Stimulated activated CD8-positive, alpha-beta memory T cell treated with anti-CD3 and anti-CD28 coated beads, Interleukin-12 subunit alpha, Interleukin-12 subunit beta, amount 100 ng/mL, for 24 hours (primary cell): Measurements from ENCODE around the gene MS4A4E.
"Not testable (repeated sequence)": the region's sequence is repeated elsewhere in the genome, so short reads cannot be mapped to it uniquely, and the experiment has no call there.

ENCODE experiments used
- DNase-seq: peaks from one replicate; pipeline ENCODE4 v3.0.0-alpha.2; 2020; ENCODE audit errors: extremely low read depth

Gene MS4A4E

DNA sequence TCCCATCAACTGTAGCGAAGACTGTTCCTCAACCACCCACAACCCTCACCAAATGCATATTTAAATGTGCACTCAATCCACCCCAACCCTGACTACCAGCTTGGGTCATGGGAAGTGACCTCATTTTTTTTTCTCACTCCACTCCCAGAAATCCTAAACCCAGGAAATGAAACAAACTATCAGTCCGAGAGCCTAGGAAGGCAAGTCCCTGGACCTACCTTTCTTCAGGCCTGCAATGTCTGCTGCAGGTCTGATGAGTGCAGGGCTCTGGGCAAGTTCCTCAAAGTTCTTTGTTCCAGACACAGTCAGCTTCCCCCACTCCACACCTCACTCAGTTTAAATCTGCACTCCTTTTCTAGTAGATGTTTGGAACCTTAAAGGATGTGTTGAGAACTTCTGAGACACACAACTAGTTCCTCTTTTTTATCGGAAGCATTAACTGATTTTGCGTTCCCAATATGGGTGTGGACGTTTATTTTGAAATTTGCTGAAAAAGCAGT, at the start of gene MS4A4E:
Gene MS4A4E (minus strand): TSS at position 398 of the 500 bp plus-strand sequence. CDS start 13,082 bp downstream, outside the sequence.
- no peak for DNase-seq

DNA sequence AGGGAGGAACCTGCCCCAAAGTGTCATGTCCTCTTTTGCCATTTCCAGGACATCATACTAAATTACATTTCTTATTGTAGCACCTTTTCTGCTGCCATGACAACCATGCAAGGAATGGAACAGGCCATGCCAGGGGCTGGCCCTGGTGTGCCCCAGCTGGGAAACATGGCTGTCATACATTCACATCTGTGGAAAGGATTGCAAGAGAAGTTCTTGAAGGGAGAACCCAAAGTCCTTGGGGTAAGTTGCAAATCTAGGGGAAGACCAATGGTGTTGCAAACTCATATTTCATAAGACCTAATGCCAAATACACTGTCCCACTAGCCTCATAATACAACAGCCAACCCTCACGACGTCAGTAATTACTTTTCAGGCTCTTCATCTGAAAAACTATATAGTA, 49.2 kb upstream of the MS4A4E start:
- DNase-seq = no peak

DNA sequence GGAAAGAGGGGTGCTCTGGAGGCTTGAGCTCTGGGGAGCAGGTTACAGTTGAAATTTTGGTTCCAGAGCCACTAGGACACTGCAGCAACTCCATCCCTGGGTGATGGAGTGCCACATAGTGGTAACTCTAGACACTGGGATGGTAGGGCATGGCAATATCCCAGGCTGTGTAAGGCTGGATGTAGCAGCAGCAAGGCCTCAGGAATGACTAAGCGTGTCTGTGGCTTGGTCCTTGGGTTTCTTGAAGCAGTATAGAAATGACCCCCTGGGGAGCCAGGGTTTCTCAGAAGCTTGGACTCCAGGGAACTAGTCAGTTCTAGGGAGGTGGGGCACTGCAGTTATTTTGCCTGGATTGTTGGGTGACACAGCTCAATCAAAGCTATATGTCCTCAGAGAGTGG, 45.6 kb upstream of the MS4A4E start:
- DNase-seq = no peak

DNA sequence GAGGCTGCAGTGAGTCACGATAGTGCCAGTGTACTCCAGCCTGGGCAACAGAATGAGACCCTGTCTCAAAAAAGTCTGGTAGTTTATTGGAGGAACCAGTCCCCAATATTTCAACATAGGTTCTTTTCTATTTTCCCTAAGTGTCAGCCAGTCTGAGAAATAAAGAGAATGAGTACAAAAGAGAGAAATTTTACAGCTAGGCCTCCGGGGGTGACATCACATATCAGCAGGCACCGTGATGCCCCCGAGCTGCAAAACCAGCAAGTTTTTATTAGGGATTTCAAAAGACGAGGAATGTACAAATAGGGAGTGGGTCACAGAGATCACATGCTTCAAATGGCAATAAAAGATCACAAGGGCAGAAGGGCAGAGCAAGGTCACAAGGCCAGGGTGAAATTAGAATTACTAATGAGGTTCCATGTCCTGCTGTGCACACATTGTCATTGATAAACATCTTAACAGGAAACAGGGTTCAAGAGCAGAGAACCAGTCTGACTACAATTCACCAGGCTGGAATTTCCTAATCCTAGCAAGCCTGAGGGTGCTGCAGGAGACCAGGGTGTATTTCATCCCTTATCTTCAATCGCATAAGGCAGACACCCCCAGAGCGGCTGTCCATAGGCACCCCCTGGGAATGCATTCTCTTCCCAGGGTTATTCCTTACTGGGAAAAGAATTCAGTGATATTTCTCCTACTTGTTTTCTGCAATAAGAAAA, 42.6 kb upstream of the MS4A4E start:
- not testable (repeated sequence) for DNase-seq

DNA sequence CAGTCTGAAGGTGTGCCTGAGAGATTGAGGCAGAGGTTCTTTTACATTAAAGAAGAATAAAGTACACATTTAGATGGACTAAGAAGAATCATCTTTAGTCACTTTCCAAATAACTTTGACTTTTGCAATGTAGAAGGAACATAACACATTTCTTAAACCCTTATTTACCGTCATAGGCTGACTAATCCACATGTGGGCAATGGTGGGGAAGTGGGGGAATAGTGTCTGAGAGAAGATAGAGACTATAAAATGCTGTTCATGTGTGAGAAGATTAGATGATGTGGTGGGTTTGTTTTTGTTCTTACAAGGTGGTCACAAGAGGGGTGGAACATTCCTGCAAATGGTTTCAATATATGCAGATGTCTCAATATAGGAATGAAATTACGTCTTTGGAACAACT, 39.3 kb upstream of the MS4A4E start:
- DNase-seq = no peak

DNA sequence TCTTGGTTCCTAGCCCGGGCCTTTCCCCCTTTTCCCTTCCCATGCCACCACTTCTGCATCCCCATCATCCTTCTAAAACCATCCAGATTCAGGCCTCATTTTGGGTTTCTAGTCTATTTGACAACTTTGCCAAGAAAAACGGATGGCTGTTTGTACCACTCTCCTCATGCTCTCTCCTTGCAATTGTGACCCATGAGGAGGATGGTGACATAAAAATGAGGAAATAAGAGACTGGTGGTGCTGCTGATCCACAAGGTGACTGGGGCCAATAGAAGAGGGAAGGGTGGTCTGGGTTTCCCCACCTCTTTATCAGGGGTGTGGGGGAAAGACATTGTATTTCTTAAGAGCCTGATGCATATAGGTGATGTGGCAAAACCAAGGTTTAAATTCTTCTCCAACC, 38.5 kb upstream of the MS4A4E start:
- no peak for DNase-seq

DNA sequence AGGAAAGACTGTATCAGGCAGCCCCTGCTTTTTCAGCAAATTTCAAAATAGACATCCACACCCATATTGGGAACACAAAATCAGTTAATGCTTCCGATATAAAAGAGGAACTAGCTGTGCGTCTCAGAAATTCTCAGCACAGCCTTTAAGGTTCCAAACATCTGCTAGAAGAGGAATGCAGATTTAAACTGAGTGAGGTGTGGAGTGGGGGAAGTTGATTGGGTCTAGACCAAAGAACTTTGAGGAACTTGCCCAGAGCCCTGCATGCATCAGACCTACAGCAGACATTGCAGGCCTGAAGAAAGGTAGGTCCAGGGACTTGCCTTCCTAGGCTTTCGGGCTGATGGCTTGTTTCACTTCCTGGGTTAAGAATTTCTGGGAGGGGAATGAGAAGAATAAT, 37.5 kb upstream of the MS4A4E start, which contains the start of gene MS4A4A:
Gene MS4A4A (plus strand): TSS at position 255 of the 400 bp plus-strand sequence. CDS start 10 bp downstream, at position 265.
- no peak for DNase-seq

DNA sequence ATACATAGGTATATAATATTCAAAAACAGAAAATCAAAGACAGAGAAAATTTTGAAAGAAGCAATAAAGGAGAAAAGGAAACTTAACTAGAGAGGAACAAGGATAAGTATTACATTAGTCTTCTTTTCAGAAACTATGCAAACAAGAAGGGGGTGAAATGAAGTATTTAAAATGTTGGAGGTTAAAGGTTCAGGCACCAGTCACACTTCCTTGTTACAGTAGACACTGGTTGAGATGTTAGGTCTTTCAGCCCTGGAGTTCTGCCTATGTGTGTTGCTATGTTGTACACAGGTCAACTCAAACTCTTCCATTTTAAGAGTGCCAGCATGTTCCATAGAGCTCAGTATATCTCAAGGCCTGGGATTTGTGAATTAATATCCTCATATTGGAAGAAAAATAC, 31.5 kb upstream of the MS4A4E start:
- DNase-seq = no peak

DNA sequence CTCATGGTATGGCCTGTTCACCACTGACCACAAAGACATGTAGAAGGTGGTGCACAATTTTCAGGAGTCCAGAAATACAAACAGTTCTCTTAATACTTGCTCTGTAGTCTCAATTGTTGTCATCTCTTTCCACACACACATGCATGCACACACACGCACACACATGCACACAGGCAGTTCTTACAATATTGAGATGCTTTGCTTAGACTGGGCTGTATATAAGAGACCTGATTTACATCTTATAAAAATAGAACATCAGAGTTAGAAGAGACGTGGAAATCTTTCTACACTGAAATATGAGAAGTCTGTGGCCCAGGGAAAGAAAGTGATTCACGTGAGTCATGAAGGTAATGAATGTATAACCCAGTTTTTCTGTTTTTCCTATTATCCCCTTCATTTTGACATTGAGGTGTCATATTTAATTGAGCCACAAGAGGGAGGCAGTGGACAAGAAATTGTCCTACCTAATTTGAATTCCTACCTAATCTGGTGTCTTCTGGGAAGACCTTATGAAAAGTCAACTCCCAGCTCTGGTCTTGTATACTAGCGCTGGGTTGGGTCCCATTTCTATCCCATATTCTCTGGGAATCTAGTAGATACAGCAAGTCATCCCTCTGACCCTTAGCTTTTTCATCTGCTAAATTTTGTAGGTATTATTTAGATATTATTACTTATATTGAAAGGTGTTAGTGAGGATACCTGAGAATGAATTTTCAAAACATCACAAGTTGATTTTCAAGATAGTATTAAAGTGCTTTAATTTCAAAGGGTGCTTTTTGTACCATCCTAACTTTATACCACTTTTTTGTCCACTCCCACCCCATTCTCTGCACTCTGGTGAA, 22.7 kb upstream of the MS4A4E start:
- no peak for DNase-seq

DNA sequence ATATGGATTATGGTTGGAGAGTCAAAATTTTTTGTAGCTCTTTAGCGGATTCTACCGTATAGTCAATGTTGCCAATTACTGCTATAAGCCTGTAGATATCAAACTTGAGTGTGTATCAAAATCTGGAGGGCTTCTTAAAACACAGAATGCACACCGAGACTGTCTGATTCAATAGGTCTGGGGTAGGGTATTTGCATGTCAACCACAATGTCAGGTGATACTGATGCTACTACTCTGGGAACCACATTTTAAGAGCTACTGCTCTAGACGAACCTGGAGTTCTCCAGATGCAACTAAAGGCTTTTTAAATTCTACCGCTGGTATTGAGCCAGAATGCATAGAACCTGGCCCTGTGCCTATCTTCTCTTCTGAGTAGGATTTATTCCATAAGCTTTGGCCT, 21.7 kb upstream of the MS4A4E start:
- no peak for DNase-seq

DNA sequence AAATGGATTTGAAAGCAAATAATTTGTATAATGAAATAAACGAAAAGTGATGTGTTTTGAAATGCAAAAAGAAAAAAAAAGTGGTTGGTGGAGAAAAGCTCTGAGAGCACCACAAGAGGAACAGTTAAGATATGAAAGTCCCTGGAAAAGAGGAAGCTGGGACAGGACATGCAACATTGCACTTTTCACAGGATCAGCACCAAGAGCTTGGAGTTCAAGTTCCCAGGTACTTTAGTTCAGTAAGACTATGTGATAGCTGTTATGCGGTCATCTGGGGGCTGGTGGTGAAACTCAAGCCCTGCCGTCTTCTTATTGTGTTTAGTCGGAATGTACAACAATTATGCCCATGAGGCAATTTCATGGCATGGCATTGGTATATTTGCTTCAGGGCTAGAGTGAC, 20.5 kb upstream of the MS4A4E start:
- DNase-seq = no peak

DNA sequence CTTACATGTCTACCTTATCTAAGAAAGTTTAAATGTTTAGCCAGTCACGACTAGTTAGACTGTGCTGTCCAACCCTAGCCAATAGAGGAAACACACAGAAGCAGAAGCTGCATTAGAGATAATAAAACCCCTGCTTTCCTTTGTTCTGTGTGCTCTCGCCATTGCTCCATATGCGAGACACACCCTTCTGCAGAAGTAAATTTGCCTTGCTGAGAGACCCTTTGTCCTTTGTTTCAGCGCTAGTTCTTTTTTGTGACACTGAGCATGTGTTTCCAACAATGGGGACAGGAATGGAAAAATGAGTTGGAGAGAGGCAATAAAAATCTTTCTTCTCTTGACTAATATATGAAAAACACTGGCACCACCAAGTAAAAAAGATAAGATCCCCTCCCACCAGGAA, 18.1 kb upstream of the MS4A4E start:
- no peak for DNase-seq

DNA sequence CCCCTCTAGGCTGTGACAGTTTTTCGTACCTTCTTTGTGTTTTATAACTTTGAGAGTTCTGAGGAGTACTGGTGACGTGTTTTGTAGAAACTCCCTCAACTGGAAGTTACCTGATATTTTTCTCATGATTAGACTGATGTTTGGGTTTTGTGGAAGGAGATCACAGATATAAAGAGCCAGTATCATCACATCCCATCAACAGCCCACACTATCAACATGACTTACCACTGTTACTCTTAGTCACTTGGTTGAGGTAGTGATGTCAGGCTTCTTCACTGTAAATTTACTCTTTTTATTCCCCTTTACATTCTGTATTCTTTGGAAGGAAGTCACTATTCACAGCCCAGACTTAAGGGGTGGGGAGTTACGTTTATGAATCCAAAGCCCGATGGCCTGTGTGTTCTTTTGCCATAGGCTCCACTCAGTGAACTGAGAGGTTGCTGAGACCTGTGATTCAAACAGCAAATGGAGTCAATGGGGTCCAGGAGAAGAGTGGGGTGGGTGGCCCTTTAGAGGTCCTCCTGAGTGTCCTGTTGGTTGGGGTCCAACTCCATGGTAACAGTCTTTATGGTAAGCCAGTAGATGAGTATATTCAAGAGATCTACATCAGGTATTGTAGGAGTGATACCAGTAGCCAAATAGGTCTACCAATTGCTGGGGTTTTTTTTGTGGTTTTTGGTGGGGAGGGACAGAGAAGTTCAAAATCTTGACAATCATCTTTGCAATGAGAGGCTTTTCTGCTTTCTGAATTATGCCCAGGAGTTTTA, 15.2 kb upstream of the MS4A4E start:
- no peak for DNase-seq

DNA sequence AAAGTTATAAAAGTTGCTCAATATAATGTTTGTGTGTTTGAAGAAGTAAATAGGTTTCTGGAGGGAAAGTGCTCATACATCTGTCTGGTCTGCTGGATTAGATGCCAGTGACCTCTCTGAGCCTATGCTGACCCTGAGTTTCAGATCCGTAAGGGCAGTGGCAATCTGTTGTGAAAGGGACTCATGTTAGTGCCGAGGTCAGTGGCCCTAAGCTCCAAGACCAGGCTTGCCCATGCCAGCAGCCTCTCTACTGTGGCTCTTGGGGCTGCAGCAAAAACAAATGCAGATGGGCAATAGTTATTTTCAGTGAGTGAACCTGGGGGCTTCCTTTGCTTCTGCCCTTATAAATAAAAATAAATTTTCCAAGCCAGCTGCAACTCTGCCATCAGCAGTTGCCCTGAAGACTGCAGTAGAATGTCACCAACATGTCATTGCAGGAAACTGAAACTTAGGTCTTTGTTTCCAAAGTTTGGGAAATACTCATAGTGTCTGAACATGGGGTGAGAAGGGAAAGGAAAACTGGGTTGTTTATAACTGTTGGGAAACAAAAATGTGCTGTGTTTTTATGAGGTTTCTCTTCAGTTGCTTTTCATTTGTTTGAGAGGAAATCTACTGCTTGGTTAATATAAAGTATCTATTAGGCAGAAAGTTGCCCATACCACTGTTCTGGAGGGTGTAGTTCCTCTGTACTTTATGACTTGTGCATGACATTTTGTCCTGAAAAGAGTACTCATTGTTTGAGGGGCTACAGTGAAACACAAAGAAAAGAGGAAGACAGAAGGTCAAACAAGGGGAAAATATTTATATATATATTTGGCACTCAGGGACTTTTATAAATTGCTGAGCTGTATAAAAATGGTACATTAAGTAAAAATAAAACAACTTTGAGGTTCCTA, 9.5 kb upstream of the MS4A4E start:
- no peak for DNase-seq

DNA sequence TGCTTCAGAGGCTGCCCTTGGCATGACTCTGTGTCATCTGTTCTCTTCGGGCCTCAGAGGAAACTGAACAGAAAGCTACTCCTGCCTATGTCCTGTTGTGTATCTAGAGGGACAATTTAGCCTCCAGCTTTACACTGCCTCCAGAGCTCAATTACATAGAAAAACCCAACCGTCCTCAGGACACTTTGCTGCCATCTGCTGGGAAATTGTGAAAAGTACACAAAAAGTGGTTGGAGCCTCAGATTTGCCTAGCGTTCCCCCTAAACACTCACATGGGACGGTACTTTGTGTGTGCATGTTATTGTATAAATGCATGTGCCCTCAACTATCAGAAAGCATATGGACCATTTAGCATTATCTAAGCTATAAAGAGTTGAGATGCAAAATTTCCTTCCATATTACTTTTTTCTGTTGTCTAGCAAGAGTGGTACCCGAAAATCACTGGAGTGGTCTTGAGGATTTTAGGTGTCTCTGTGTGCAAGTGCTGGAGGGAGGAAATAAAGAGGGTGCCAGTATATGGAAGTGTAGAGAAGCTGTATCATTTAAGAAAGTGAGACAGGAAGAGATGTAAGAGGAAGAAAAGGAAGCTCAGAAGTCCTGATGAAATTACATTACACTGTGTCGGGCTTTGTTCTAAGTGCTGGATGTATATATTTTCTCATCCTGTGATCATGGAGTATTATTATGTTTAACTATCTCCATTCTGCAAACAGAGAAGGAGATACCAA, 8.7 kb upstream of the MS4A4E start:
- no peak for DNase-seq

DNA sequence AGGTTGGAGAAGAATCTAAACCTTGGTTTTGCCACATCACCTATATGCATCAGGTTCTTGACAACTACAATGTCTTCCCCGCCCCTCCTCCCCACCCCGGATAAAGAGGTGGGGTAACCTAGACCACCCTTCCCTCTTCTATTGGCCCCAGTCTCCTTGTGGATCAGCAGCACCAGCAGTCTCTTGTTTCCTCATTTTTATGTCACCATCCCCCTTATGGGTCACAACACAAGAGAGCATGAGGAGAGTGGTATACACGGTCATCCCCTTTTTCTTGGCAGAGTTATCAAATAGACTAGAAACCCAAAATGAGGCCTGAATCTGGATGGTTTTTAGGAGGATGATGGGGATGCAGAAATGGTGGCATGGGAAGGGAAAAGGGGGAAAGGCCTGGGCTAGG, 1.2 kb downstream of the MS4A4E start:
- no peak for DNase-seq

DNA sequence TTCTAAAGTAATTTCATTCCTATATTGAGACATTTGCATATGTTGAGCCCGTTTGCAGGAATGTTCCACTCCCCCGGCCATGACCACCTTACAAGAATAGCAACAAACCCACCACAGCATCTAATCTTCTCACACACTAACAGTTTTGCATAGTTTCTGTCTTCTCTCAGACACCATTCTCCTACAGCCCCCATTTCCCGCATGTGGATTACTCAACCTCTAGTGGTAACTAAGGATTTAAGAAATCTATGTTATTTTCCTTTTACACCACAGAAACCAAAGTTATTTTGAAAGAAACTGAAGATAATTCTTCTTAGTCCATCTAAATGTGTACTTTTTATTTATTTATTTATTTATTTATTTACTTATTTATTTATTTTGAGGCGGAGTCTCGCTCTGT, 2.3 kb downstream of the MS4A4E start:
- no peak for DNase-seq

DNA sequence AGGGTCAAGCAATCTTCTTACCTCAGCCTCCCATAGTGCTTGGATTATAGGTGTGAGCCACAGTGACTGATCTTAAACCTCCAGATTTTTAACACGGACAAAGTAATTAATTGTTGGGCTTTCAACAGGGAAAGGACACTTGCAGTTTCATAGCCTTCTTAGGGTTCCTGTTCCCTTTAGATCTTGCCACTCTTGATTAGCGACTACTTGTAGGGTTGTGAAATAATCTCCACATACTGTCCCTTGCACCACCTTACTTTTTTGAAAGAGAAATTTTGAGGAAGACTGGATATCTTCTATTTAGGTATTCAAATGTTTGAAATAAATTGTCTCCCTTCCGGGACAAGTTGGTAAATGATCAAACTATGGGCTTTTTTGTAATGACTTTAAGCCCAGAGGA, 7.6 kb downstream of the MS4A4E start:
- no peak for DNase-seq

DNA sequence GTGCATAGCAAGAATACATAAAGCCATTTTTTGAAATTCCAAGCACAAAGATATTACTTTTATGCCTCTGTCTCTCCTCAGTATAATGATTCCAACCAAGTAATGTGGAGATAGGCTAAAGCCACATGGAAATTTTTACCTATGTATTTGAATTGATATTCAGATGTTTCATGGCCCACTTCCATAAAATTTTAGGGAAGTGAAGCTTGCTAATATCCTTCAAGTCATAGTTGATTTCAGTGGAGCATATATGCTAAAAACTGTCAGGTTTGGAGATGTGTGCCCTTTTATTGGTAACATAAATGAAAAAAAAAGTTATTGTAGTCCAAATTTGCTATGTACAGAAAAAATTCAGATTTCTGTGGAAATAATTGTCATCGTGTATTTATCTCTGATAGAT, 12.3 kb downstream of the MS4A4E start:
- DNase-seq = no peak

DNA sequence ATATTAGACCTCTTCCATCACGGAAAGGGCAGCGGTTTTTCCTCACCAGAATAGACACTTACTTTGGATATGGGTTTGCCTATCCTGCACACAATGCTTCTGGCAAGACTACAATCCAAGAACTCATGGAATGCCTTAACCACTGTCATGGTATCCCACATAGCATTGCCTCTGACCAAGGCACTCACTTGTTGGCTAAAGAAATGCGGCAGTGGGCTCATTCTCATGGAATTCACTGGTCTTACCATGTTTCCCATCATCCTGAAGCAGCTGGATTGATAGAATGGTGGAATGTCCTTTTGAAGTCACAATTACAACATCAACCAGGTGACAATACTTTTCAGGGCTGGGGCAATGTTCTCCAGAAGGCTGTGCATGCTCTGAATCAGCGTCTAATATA, 20.8 kb downstream of the MS4A4E start:
- no peak for DNase-seq

DNA sequence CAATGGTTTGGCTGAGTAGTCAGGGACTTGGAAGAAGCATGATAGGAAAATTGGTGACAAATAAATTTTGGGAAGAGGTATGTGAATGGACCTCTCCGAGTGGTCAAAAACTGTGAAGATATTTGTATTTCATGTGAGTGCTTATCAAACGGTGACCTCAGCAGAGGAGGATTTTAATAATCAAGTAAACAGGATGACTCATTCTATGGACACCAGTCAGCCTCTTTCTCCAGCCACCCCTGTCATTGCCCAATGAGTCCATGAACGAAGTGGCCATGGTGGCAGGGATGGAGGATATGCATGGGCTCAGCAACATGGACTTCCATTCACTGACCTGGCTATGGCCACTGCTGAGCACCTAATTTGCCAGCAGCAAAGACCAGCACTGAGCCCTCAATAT, 21.2 kb downstream of the MS4A4E start:
- no peak for DNase-seq
